GM12891 (cell line): Measurements from ENCODE around the gene C7orf33.

Experiments used
- POLR2A ChIP-seq: IDR thresholded peaks from 2 replicates; pipeline ENCODE4 v1.6.1; 2011; ENCODE audit warnings: low read depth, low read length, control low read depth
- POU2F2 ChIP-seq: IDR thresholded peaks from 2 replicates; pipeline ENCODE4 v1.6.1; 2011; ENCODE audit warnings: low read depth, mild to moderate bottlenecking, control low read depth, low read length, moderate library complexity
- TAF1 ChIP-seq: IDR thresholded peaks from 2 replicates; pipeline ENCODE4 v1.6.1; 2011; ENCODE audit warnings: low read depth, low read length, control low read depth

DNA sequence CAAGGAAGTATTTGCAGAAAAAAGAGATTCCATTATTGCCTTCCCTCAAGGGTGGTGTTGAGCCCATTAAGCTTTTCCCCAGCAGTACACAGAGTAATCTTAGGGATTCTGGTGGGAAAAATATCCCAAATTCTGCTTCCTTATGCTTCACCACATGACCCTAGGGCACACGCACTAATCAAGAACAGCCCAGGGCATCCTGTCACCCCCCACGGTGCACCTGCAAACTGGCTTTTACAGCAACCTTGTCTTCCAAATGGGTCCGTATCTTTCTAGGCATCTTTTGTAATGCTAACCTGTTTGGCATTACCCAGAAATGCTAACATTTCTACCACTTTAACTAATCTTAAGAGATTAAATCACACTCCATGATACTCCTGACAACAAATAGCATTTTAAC is 926 bp upstream of the C7orf33 start:
- TF ChIP-seq POU2F2 (no peak), POLR2A (no peak), TAF1 (no peak)
